K562 (cell line): ENCODE measurements around the gene MYLK4. TPM values are rescaled to one million over a fixed set of nuclear protein-coding genes. Genes with fewer than 3 reads are reported as not detected.
A peak's percentile ranks its signal among the peaks of the same experiment; 100 is the strongest.

Source experiments
- DDX20 ChIP-seq: fragments of 450-650 bp; IDR thresholded peaks from 2 replicates; pipeline ENCODE4 v1.6.1; 2016; ENCODE audit warnings: missing genetic modification characterization, low read depth, mild to moderate bottlenecking, missing compliant biosample characterization, moderate library complexity
- FOXM1 ChIP-seq, 2 experiments: fragments of 450-650 bp in 1 of 2; sonication (generic) in 1 of 2; formaldehyde crosslinking in 1 of 2; IDR thresholded peaks; 2 replicates each; pipeline versions ENCODE4 v1.6.1 to v1.9.0; 2017 to 2022; ENCODE audit warnings: low read depth in 2 of 2, mild to moderate bottlenecking in 2 of 2, missing genetic modification reagents in 1 of 2, moderate library complexity in 1 of 2
- KAT7 ChIP-seq: sonication (generic); formaldehyde crosslinking; IDR thresholded peaks from 2 replicates; pipeline ENCODE4 v1.8.0; 2022; ENCODE audit warnings: missing genetic modification reagents, mild to moderate bottlenecking, borderline replicate concordance
- PHF21A ChIP-seq: fragments of 450-650 bp; IDR thresholded peaks from 2 replicates; pipeline ENCODE4 v1.6.1; 2017; ENCODE audit warnings: low read depth, borderline replicate concordance
- SLC30A9 ChIP-seq: fragments of 250-450 bp; sonication (Bioruptor Pico); IDR thresholded peaks from 2 replicates; pipeline ENCODE4 v1.8.0; 2022; ENCODE audit warnings: mild to moderate bottlenecking, moderate library complexity
- SP2 ChIP-seq: IDR thresholded peaks from 2 replicates; pipeline ENCODE4 v1.6.1; 2011; ENCODE audit warnings: mild to moderate bottlenecking, low read depth, low read length, moderate library complexity; ENCODE audit not compliant: poor library complexity, severe bottlenecking; ENCODE audit errors: extremely low read depth
- TBP ChIP-seq: optimal IDR thresholded peaks from 2 replicates; pipeline ENCODE3; 2011; ENCODE audit warnings: low read depth, low read length, improper control_type of control experiment
- ZNF507 ChIP-seq: conservative IDR thresholded peaks from 2 replicates; pipeline ENCODE4 v1.6.1; 2017; ENCODE audit warnings: missing genetic modification characterization, missing compliant biosample characterization
- polyA plus RNA-seq, 8 experiments: library from polyadenylated mRNA; depleted of rRNA in 4 of 8; stranded (reverse) in 5 of 8; unstranded in 3 of 8; fragments of >200 nt; fragmentation: Nextera tagmentation in 2 of 8; fragmentation: Illumina TruSeq in 1 of 8; extraction: Ambion mirVana in 2 of 8; extraction: Trizol in 1 of 8; gene quantifications; 2 replicates each; pipeline versions ENCODE4 v1.2.1 to v1.2.3, GENCODE V29; 2011 to 2014; ENCODE audit warnings: inconsistent platforms in 1 of 8, missing spikeins in 1 of 8
- total RNA-seq, 7 experiments: library from RNA; depleted of rRNA in 6 of 7; stranded (reverse); fragments of >200 nt in 6 of 7; fragmentation: Illumina TruSeq in 2 of 7; extraction: Trizol in 2 of 7; gene quantifications; 2 replicates each; pipeline versions ENCODE4 v1.2.1 to v1.2.3, GENCODE V29; 2011 to 2021; ENCODE audit warnings: low replicate concordance in 1 of 7
- TF ChIP-seq, protein P1 (sequence below), 2 experiments: fragments of 450-650 bp; IDR thresholded peaks; 2 replicates each; pipeline ENCODE4 v1.6.1; 2018; ENCODE audit warnings: mild to moderate bottlenecking in 2 of 2, low read depth in 1 of 2; ENCODE audit not compliant: partially characterized antibody in 2 of 2
- TF ChIP-seq, protein P2 (sequence below), 2 experiments: fragments of 450-650 bp in 1 of 2; sonication (generic) in 1 of 2; formaldehyde crosslinking in 1 of 2; IDR thresholded peaks; 2 replicates each; pipeline versions ENCODE4 v1.7.1 to v1.9.0; 2016 to 2022; ENCODE audit warnings: inconsistent platforms in 1 of 2, mild to moderate bottlenecking in 1 of 2, missing genetic modification reagents in 1 of 2

Gene MYLK4
- total and polyA plus RNA-seq, 9 of the 15 experiments (the other 6 are each of a cell fraction or from before 2014, with no cell fraction given): 0.01 to 0.15 (median 0.06) TPM

DNA sequence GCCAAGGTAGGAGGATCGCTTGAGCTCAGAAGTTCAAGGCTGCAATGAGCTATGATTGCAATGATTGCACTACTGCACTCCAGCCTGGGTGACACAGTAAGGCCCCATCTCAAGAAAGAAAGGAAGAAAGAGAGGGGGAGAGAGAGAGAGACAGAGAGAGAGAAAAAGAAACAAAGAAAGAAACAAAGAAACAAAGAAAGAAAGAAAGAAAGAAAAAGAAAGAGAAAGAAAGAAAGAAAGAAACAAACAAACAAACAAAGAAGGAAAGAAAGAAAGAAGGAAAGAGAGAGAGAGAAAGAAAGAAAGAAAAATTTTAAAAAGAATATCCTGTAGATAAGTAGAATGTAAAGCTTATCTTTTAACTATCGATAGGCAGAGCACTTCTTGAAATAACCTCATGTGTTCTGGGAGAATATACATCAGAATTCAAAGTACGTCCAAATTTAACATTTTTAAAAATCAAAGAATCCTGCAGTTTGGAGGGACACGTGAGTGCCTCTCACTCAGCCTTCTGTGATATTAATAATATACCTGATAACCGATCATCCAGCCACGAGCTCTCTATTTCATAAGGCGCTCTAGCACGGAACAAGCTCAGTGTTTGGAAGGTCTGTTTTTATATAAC is 25.2 kb downstream of the MYLK4 start (continued):
- TF ChIP-seq, protein P1, sequence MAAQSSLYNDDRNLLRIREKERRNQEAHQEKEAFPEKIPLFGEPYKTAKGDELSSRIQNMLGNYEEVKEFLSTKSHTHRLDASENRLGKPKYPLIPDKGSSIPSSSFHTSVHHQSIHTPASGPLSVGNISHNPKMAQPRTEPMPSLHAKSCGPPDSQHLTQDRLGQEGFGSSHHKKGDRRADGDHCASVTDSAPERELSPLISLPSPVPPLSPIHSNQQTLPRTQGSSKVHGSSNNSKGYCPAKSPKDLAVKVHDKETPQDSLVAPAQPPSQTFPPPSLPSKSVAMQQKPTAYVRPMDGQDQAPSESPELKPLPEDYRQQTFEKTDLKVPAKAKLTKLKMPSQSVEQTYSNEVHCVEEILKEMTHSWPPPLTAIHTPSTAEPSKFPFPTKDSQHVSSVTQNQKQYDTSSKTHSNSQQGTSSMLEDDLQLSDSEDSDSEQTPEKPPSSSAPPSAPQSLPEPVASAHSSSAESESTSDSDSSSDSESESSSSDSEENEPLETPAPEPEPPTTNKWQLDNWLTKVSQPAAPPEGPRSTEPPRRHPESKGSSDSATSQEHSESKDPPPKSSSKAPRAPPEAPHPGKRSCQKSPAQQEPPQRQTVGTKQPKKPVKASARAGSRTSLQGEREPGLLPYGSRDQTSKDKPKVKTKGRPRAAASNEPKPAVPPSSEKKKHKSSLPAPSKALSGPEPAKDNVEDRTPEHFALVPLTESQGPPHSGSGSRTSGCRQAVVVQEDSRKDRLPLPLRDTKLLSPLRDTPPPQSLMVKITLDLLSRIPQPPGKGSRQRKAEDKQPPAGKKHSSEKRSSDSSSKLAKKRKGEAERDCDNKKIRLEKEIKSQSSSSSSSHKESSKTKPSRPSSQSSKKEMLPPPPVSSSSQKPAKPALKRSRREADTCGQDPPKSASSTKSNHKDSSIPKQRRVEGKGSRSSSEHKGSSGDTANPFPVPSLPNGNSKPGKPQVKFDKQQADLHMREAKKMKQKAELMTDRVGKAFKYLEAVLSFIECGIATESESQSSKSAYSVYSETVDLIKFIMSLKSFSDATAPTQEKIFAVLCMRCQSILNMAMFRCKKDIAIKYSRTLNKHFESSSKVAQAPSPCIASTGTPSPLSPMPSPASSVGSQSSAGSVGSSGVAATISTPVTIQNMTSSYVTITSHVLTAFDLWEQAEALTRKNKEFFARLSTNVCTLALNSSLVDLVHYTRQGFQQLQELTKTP (IDR thresholded peaks at IDR 0.05; ENCODE audit: low read depth in 1 of 2, partially characterized antibody in 2 of 2): peak in 1 of 2 experiments; percentile 29
- TF ChIP-seq SLC30A9 (CRISPR knock-in tag) (no peak), FOXM1 (IDR thresholded peaks at IDR 0.05; ENCODE audit: low read depth) (0 out of 2 replicates have a peak, but pooled peaks have one; percentile 2), FOXM1 (CRISPR knock-in tag; IDR thresholded peaks at IDR 0.05; ENCODE audit: low read depth) (no peak), SP2 (no peak), PHF21A (no peak), ZNF507 (tag) (no peak), TBP (no peak), DDX20 (no peak), KAT7 (no peak)
- TF ChIP-seq, protein P2, sequence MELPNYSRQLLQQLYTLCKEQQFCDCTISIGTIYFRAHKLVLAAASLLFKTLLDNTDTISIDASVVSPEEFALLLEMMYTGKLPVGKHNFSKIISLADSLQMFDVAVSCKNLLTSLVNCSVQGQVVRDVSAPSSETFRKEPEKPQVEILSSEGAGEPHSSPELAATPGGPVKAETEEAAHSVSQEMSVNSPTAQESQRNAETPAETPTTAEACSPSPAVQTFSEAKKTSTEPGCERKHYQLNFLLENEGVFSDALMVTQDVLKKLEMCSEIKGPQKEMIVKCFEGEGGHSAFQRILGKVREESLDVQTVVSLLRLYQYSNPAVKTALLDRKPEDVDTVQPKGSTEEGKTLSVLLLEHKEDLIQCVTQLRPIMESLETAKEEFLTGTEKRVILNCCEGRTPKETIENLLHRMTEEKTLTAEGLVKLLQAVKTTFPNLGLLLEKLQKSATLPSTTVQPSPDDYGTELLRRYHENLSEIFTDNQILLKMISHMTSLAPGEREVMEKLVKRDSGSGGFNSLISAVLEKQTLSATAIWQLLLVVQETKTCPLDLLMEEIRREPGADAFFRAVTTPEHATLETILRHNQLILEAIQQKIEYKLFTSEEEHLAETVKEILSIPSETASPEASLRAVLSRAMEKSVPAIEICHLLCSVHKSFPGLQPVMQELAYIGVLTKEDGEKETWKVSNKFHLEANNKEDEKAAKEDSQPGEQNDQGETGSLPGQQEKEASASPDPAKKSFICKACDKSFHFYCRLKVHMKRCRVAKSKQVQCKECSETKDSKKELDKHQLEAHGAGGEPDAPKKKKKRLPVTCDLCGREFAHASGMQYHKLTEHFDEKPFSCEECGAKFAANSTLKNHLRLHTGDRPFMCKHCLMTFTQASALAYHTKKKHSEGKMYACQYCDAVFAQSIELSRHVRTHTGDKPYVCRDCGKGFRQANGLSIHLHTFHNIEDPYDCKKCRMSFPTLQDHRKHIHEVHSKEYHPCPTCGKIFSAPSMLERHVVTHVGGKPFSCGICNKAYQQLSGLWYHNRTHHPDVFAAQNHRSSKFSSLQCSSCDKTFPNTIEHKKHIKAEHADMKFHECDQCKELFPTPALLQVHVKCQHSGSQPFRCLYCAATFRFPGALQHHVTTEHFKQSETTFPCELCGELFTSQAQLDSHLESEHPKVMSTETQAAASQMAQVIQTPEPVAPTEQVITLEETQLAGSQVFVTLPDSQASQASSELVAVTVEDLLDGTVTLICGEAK (IDR thresholded peaks at IDR 0.05): no peak
- TF ChIP-seq, protein P2 (CRISPR knock-in tag; IDR thresholded peaks at IDR 0.05): no peak
